Anterior cingulate cortex (tissue), 58 donors: ENCODE data around the gene GRK4.
"Not testable (repeated sequence)": the region's sequence is repeated elsewhere in the genome, so short reads cannot be mapped to it uniquely, and the experiment has no call there.

ENCODE experiments used
- DNase-seq, 58 donors: peaks; one replicate each; lab custom pipeline; 2025; lab: John Stamatoyannopoulos, UW

The GRK4 gene

GRCh38 chr4:2940267-2941137 is 22.9 kb upstream of the GRK4 start:
- no peak for DNase-seq

- DNase-seq, result no peak
Measured at GRCh38 chr4:2941138-2942036, 22.0 kb upstream of the GRK4 start.

GRCh38 chr4:2942037-2942531 is 21.3 kb upstream of the GRK4 start:
- no peak for DNase-seq

- DNase-seq, result no peak
Measured at GRCh38 chr4:2942532-2943363, 20.6 kb upstream of the GRK4 start.

- DNase-seq, result no peak
Measured at GRCh38 chr4:2943364-2944090, 19.8 kb upstream of the GRK4 start.

- no peak for DNase-seq
Measured at GRCh38 chr4:2944091-2944482, 19.3 kb upstream of the GRK4 start.

- no peak for DNase-seq
Measured at GRCh38 chr4:2944586-2945526, 18.5 kb upstream of the GRK4 start.

GRCh38 chr4:2945619-2946604 is 17.5 kb upstream of the GRK4 start:
- DNase-seq, result not testable (repeated sequence)

- DNase-seq, result no peak
Measured at GRCh38 chr4:2946812-2947600, 16.4 kb upstream of the GRK4 start.

GRCh38 chr4:2947926-2948325 is 15.4 kb upstream of the GRK4 start:
- DNase-seq, result no peak

- peak in 7 of 58 donors; percentile 25 to 54 (median 43) for DNase-seq
Measured at GRCh38 chr4:2948895-2949781, 14.2 kb upstream of the GRK4 start.

- no peak for DNase-seq
Measured at GRCh38 chr4:2949782-2950125, 13.6 kb upstream of the GRK4 start.

GRCh38 chr4:2950221-2950989 is 13.0 kb upstream of the GRK4 start:
- no peak for DNase-seq

GRCh38 chr4:2953496-2953895 is 9.9 kb upstream of the GRK4 start:
- DNase-seq, result no peak
